Measurements from ENCODE around the gene NUDT17. TPM values are rescaled to one million over a fixed set of nuclear protein-coding genes. Genes with fewer than 3 reads are reported as not detected.

The NUDT17 gene
- polyA plus RNA-seq, 1 experiment, result 3.3 TPM

DNA sequence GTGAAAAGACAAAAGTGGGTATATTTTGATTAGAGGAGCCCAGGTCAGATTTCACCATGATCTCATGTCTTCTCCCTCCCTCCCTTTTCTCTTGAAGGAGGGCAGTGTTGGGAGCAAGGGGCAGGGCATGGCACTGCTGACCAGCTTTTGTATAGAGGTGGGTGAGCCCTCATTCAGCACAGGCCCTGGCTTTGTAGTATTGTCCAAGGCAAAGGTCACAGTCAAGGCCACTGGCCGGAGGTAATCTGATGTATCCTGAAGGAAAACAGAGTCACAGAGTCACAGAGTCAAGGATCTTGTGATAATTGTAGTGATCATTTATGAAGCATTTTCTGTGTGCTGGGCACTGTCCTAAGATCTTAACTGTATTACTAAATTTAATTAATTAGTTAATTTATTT lies 52.5 kb downstream of the NUDT17 start:
- Histone ChIP-seq H3K27me3 (ENCODE audit: control insufficient read depth, insufficient read depth, low read length) (no peaks in the 10 kb centered on the region), H3K9me3 (ENCODE audit: control insufficient read depth, insufficient read depth, low read length) (no peaks in the 10 kb centered on the region), H3K27ac (ENCODE audit: low read depth, low read length) (no peak overlapping the region), H3K4me3 (ENCODE audit: low read depth, low read length) (no peak overlapping the region)
- POLR2A ChIA-PET, result no interaction called here
- DNase-seq (ENCODE audit: low read depth, low spot score), result no peak
- TF ChIP-seq CTCF (IDR thresholded peaks at IDR 0.05; ENCODE audit: low read depth, low read length), result no peak
- CTCF ChIA-PET, result interaction anchor here (1.8 kb wide), 1 partner anchor 11 kb away, joined by 9 read pairs; the partner anchor contains the start of gene ITGA10

Small RNAs within 50 kb of the gene (small RNA-seq; reads per million reads assigned to genes)
- not detected for gene MIR6736 (ENCODE audit: insufficient read length, low read depth)

Other genes with a start within 250 kb of the NUDT17 start
- gene GPR89A, start 237.6 kb upstream of the NUDT17 start, polyA plus RNA-seq (2011; rRNA removed), result 35.1 and 46.4 TPM in 2 replicates
- 2.0 and 3.2 TPM in 2 replicates for gene PDZK1, start 138.3 kb upstream of the NUDT17 start, polyA plus RNA-seq (2011; rRNA removed)
- 0.05 and 0.06 TPM in 2 replicates for gene CD160, start 126.1 kb upstream of the NUDT17 start, polyA plus RNA-seq (2011; rRNA removed)
- gene RNF115, start 21.5 kb upstream of the NUDT17 start, polyA plus RNA-seq (2011; rRNA removed), result 30.0 and 32.9 TPM in 2 replicates
- 67.5 and 70.6 TPM in 2 replicates for gene POLR3C, start 21.4 kb upstream of the NUDT17 start, polyA plus RNA-seq (2011; rRNA removed)
- 29.2 and 40.1 TPM in 2 replicates for gene PIAS3, start 13.5 kb downstream of the NUDT17 start, polyA plus RNA-seq (2011; rRNA removed)
- gene ANKRD35, start 40.2 kb downstream of the NUDT17 start, polyA plus RNA-seq (2011; rRNA removed), result 2.6 and 2.7 TPM in 2 replicates
- gene ITGA10, start 64.4 kb downstream of the NUDT17 start, polyA plus RNA-seq (2011; rRNA removed), result 0.68 and 0.78 TPM in 2 replicates
- gene PEX11B, start 73.1 kb downstream of the NUDT17 start, polyA plus RNA-seq (2011; rRNA removed), result 44.2 and 51.1 TPM in 2 replicates
- 134 and 158 TPM in 2 replicates for gene RBM8A, start 81.9 kb downstream of the NUDT17 start, polyA plus RNA-seq (2011; rRNA removed)
- 39.3 and 47.2 TPM in 2 replicates for gene LIX1L, start 112.4 kb downstream of the NUDT17 start, polyA plus RNA-seq (2011; rRNA removed)
- 0.83 and 1.2 TPM in 2 replicates for gene ANKRD34A, start 118.9 kb downstream of the NUDT17 start, polyA plus RNA-seq (2011; rRNA removed)
- gene POLR3GL, start 119.1 kb downstream of the NUDT17 start, polyA plus RNA-seq (2011; rRNA removed), result 23.1 and 25.0 TPM in 2 replicates
- gene TXNIP, start 150.9 kb downstream of the NUDT17 start, polyA plus RNA-seq (2011; rRNA removed), result 156 and 229 TPM in 2 replicates
- gene HJV, start 176.1 kb downstream of the NUDT17 start, polyA plus RNA-seq (2011; rRNA removed), result not detected in 2 replicates

Data from AG04450 (cell line).